Sigmoid colon (tissue), 7 donors: ENCODE results near the gene LYRM4. TPM values are rescaled to one million over a fixed set of nuclear protein-coding genes. Genes with fewer than 3 reads are reported as not detected.

ENCODE experiments used
- DNase-seq: peaks from one replicate; pipeline ENCODE4 v3.0.0-alpha.2; 2019
- H3K27ac ChIP-seq, 4 donors: fragments of 200-600 bp; sonication (generic); one replicate each; pipeline ENCODE4 v1.5.1; 2016 to 2019; ENCODE audit warnings: mild to moderate bottlenecking in 1 of 4
- H3K27me3 ChIP-seq, 3 donors: fragments of 200-600 bp; sonication (generic); one replicate each; pipeline ENCODE4 v1.5.1; 2019; ENCODE audit warnings: mild to moderate bottlenecking in 1 of 3
- H3K36me3 ChIP-seq, 4 donors: fragments of 200-600 bp; sonication (generic); one replicate each; pipeline ENCODE4 v1.5.1; 2016 to 2019
- H3K4me1 ChIP-seq, 4 donors: fragments of 200-600 bp; sonication (generic); one replicate each; pipeline ENCODE4 v1.5.1; 2017 to 2019
- H3K4me3 ChIP-seq, 4 donors: fragments of 200-600 bp; sonication (generic); one replicate each; pipeline ENCODE4 v1.5.1; 2017 to 2019; ENCODE audit warnings: mild to moderate bottlenecking in 2 of 4, moderate library complexity in 1 of 4
- H3K9me3 ChIP-seq, 4 donors: fragments of 200-600 bp in 3 of 4; sonication (generic) in 3 of 4; one replicate each; pipeline versions ENCODE4 v1.5.1 to v1.6.1; 2013 to 2019
- EP300 ChIP-seq, 4 donors: sonication (generic); formaldehyde crosslinking; IDR thresholded peaks; one replicate each; pipeline ENCODE4 v1.6.1; 2017; ENCODE audit warnings: antibody characterized with exemption in 4 of 4
- POLR2A ChIP-seq, 2 donors: fragments of 450-650 bp; IDR thresholded peaks; one replicate each; pipeline ENCODE4 v1.6.1; 2016; ENCODE audit warnings: antibody characterized with exemption in 2 of 2, mild to moderate bottlenecking in 2 of 2, moderate library complexity in 2 of 2
- POLR2AphosphoS5 ChIP-seq, 4 donors: sonication (generic); formaldehyde crosslinking; IDR thresholded peaks; one replicate each; pipeline ENCODE4 v1.6.1; 2017; ENCODE audit warnings: antibody characterized with exemption in 4 of 4
- WGBS, 2 donors: extraction: QIAGEN DNeasy Blood & Tissue Kit; methylation state at CpG; one replicate each; pipeline ENCODE4 v1.1.7; 2013; 5-methylcytosine and 5-hydroxymethylcytosine counted together
- intact Hi-C: fragments of 100-400 bp; cut with DNase I; formaldehyde crosslinking; loops from one replicate; pipeline ENCODE4 v1.15.1; 2023
- polyA plus RNA-seq, 3 donors: library from polyadenylated mRNA; stranded (reverse); fragments of 200-250 nt; gene quantifications; one replicate each; pipeline ENCODE4 v1.2.3, GENCODE V29; 2013
- total RNA-seq, 4 donors: library from RNA; depleted of rRNA; stranded (reverse); fragments of >200 nt; gene quantifications; one replicate each; pipeline ENCODE4 v1.1.0, GENCODE V29; 2016
- TF ChIP-seq, protein P1 (sequence below), 4 experiments: fragments of 450-650 bp in 3 of 4; fragments of 200-600 bp in 1 of 4; IDR thresholded peaks; one replicate each; pipeline ENCODE4 v1.5.1; 2016 to 2019; ENCODE audit warnings: antibody characterized with exemption in 4 of 4, mild to moderate bottlenecking in 3 of 4, moderate library complexity in 2 of 4
- donor health status: healthy with polysubstance abuse.
- donor health status: Bipolar disorder and iron deficiency.
- donor health status: healthy.

LYRM4 gene
- total and polyA plus RNA-seq, 7 donors, result 11.3 to 29.3 (median 22.2) TPM

DNA sequence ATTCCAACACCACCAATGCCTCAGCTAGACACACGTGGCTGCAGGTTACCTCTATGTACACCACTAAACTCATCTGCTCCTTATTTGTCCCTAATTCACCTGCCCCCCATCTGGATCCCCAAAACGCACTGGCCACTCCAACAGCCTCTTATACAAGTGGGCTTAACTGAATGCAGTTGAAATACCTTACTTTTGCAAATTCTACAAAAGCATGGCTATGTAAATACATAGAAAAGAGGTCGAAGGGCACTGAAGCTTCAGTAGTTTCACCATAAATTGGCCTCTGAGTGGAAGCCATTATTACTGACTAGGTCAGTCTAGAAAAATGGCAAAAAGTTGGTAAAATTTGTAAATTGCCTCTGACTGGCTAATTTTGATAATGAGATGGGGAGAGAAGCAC lies 186.8 kb downstream of the LYRM4 start:
- H3K27me3 ChIP-seq, result no peaks in the 10 kb centered on the region
- no peaks in the 10 kb centered on the region for H3K4me1 ChIP-seq
- H3K9me3 ChIP-seq, result no peaks in the 10 kb centered on the region
- no peak overlapping the region for H3K4me3 ChIP-seq
- H3K36me3 ChIP-seq, result no peaks in the 10 kb centered on the region
- DNase-seq, result no peak
- TF ChIP-seq, protein P1, sequence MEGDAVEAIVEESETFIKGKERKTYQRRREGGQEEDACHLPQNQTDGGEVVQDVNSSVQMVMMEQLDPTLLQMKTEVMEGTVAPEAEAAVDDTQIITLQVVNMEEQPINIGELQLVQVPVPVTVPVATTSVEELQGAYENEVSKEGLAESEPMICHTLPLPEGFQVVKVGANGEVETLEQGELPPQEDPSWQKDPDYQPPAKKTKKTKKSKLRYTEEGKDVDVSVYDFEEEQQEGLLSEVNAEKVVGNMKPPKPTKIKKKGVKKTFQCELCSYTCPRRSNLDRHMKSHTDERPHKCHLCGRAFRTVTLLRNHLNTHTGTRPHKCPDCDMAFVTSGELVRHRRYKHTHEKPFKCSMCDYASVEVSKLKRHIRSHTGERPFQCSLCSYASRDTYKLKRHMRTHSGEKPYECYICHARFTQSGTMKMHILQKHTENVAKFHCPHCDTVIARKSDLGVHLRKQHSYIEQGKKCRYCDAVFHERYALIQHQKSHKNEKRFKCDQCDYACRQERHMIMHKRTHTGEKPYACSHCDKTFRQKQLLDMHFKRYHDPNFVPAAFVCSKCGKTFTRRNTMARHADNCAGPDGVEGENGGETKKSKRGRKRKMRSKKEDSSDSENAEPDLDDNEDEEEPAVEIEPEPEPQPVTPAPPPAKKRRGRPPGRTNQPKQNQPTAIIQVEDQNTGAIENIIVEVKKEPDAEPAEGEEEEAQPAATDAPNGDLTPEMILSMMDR (IDR thresholded peaks at IDR 0.05), result no peak
- no peak for TF ChIP-seq POLR2AphosphoS5 (IDR thresholded peaks at IDR 0.05)
- TF ChIP-seq POLR2A (IDR thresholded peaks at IDR 0.05), result no peak
- TF ChIP-seq EP300 (IDR thresholded peaks at IDR 0.05), result no peak
- no peak overlapping the region for H3K27ac ChIP-seq
- intact Hi-C loops, result no loop called here
- WGBS, 2 donors, result 71 to 85% methylated on average over 3 of the region's 3 CpGs

DNA sequence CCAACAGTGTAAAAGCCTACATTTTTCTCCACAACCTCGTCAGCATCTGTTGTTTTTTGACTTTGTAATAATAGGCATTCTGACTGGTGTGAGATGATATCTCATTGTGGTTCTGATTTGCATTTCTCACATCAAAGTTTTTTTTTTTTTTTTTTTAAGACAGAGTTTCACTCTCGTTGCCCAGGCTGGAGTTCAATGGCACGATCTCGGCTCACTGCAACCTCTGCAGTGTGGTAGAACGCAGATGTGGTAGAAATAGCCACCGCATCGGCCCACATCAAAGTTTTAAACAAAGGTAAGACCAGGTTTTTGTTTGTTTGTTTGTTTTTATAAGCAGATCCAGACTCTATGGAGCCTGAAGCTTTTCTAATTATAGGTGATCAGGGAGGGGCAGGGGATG lies 188.3 kb downstream of the LYRM4 start:
- H3K27ac ChIP-seq, result no peak overlapping the region
- no peaks in the 10 kb centered on the region for H3K27me3 ChIP-seq
- H3K9me3 ChIP-seq, result peaks cover 0 to 2% (median 0%) of the 10 kb centered on the region in 4 donors
- TF ChIP-seq POLR2A (IDR thresholded peaks at IDR 0.05) (no peak), POLR2AphosphoS5 (IDR thresholded peaks at IDR 0.05) (no peak), EP300 (IDR thresholded peaks at IDR 0.05) (no peak)
- TF ChIP-seq, protein P1 (IDR thresholded peaks at IDR 0.05), result no peak
- no peaks in the 10 kb centered on the region for H3K4me1 ChIP-seq
- no peak overlapping the region for H3K4me3 ChIP-seq
- intact Hi-C loops, result no loop called here
- no peak for DNase-seq
- WGBS, 2 donors, result 77 to 85% methylated on average over 7 of the region's 7 CpGs
- H3K36me3 ChIP-seq, result no peaks in the 10 kb centered on the region

DNA sequence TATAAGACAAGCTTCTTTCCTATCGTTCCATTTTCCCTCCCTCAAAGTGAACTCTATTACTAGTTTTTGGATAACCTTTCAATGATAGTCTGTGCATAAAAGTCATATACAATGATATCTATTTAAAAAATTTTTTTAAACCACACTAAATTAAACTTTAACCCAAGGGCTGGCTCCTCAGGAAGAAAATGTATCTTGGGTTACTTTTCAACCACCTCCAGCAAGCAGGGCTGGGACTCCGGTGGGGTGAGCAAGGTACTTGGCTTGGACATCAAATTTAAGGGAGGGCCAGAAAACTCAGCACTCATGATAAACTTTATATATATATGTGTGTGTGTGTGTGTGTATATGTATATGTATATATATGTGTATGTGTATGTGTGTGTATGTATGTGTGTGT lies 189.5 kb downstream of the LYRM4 start:
- Histone ChIP-seq H3K9me3 (peaks cover 0 to 6% (median 2%) of the 10 kb centered on the region in 4 donors), H3K27me3 (no peaks in the 10 kb centered on the region), H3K27ac (no peak overlapping the region), H3K4me3 (no peak overlapping the region), H3K4me1 (no peaks in the 10 kb centered on the region), H3K36me3 (no peaks in the 10 kb centered on the region)
- intact Hi-C loops, result no loop called here
- WGBS, 2 donors, result 20 to 67% methylated on average over 2 of the region's 2 CpGs
- TF ChIP-seq POLR2A (IDR thresholded peaks at IDR 0.05), result no peak
- DNase-seq, result no peak

DNA sequence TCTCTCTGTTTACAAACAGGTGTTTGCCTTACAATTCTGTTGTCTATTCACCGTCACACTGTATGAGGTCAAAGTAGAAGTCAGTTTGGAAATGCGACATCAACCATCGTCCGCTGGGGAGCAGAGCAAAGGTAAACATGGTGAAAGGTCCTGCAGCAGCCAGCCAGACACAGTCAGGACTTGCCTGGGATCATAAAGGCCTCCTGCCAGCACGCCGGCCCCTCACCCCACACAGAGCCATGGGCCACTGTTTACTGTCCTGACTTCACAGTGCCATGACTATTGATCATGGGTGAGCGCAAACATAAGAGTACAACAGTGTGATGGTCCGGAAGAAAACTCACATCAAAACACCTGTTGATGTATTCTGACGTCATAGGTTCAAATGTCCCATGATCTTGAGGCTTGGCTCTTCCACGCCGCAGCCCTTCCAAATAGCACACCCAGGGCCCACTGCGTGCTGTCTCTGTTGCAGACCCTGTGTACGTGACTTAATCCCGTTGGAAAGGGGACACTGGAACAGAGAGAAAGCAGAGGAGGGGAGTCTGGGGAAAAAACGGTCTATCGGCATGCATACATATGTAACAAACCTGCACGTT lies 192.5 kb downstream of the LYRM4 start:
- H3K4me3 ChIP-seq, result no peak overlapping the region
- no peak overlapping the region for H3K27ac ChIP-seq
- no peaks in the 10 kb centered on the region for H3K4me1 ChIP-seq
- WGBS, 2 donors, result 71 to 89% methylated on average over 17 of the region's 17 CpGs
- DNase-seq, result no peak
- peaks cover 0 to 6% (median 2%) of the 10 kb centered on the region in 4 donors for H3K9me3 ChIP-seq
- TF ChIP-seq POLR2AphosphoS5 (IDR thresholded peaks at IDR 0.05), result no peak
- no peak for TF ChIP-seq POLR2A (IDR thresholded peaks at IDR 0.05)
- TF ChIP-seq EP300 (IDR thresholded peaks at IDR 0.05), result no peak
- TF ChIP-seq, protein P1 (IDR thresholded peaks at IDR 0.05), result no peak
- H3K36me3 ChIP-seq, result no peaks in the 10 kb centered on the region
- intact Hi-C loops, result no loop called here
- H3K27me3 ChIP-seq, result no peaks in the 10 kb centered on the region

DNA sequence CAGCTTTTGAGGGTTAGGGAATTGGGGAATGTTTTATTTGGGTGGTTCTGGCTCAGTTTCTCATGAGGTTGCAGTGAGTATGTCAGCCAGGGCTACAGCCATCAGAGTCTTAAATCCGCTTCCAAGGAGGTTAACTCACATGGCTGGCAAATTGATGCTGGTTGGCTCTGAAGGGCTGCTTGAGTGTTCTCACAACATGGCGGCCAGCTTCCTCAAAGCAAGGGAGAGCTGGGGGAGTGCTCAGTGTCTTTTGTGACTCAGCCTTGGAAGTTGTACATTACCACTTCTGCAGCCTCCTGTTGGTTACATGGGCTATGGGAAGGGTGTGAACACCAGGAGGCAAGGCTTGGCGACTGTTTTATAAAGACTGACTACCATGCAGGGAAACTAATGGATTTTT lies 193.4 kb downstream of the LYRM4 start:
- no peak overlapping the region for H3K27ac ChIP-seq
- DNase-seq, result no peak
- no peaks in the 10 kb centered on the region for H3K4me1 ChIP-seq
- intact Hi-C loops, result no loop called here
- H3K4me3 ChIP-seq, result no peak overlapping the region
- WGBS, 2 donors, result 97% methylated on average over 3 of the region's 3 CpGs
- TF ChIP-seq, protein P1 (IDR thresholded peaks at IDR 0.05), result no peak
- TF ChIP-seq POLR2AphosphoS5 (IDR thresholded peaks at IDR 0.05), result no peak
- no peak for TF ChIP-seq POLR2A (IDR thresholded peaks at IDR 0.05)
- TF ChIP-seq EP300 (IDR thresholded peaks at IDR 0.05), result no peak
- H3K9me3 ChIP-seq, result peaks cover 0 to 6% (median 2%) of the 10 kb centered on the region in 4 donors
- no peaks in the 10 kb centered on the region for H3K36me3 ChIP-seq
- no peaks in the 10 kb centered on the region for H3K27me3 ChIP-seq
